Measurements from ENCODE around the gene SNED1.

DNA sequence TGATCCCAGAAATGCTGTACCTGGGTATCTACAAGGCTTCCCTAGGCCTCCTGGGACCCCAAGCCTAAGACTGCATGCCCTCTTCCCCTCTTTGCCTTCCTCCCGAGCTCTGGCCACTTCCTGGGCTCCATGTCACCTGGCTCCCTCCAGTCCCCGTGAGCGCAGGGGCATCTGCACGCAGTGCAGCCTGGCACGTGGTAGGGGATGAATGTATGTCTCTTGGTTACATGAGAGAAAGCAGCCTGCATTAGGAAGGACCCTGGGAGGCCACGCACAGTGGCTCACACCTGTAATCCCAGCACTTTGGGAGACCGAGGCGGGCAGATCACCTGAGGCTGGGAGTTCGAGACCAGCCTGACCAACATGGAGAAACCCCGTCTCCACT is 135.0 kb downstream of the SNED1 start:
- TF ChIP-seq, protein P1, sequence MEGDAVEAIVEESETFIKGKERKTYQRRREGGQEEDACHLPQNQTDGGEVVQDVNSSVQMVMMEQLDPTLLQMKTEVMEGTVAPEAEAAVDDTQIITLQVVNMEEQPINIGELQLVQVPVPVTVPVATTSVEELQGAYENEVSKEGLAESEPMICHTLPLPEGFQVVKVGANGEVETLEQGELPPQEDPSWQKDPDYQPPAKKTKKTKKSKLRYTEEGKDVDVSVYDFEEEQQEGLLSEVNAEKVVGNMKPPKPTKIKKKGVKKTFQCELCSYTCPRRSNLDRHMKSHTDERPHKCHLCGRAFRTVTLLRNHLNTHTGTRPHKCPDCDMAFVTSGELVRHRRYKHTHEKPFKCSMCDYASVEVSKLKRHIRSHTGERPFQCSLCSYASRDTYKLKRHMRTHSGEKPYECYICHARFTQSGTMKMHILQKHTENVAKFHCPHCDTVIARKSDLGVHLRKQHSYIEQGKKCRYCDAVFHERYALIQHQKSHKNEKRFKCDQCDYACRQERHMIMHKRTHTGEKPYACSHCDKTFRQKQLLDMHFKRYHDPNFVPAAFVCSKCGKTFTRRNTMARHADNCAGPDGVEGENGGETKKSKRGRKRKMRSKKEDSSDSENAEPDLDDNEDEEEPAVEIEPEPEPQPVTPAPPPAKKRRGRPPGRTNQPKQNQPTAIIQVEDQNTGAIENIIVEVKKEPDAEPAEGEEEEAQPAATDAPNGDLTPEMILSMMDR (conservative IDR thresholded peaks at IDR 0.05 in 1 of 2, IDR thresholded peaks at IDR 0.05 in 1 of 2; ENCODE audit: extremely low read depth in 1 of 2, insufficient read depth in 1 of 2, low read depth in 1 of 2, low read length in 2 of 2): no peak
- TF ChIP-seq EZH2 (IDR thresholded peaks at IDR 0.05; ENCODE audit: borderline replicate concordance, low read length): no peak

Data from mammary epithelial cell (primary cell).